Adrenal gland (tissue), 12 donors: ENCODE data around the gene TRIM62. TPM values are rescaled to one million over a fixed set of nuclear protein-coding genes. Genes with fewer than 3 reads are reported as not detected.

ENCODE experiments used
- DNase-seq, 7 donors: peaks; one replicate each; pipeline ENCODE4 v3.0.0-alpha.2; 2019 to 2020
- H3K27ac ChIP-seq, 5 donors: fragments of 200-600 bp; sonication (generic) in 4 of 5; 1 replicate in 3 of 5; 2 replicates in 2 of 5; pipeline versions ENCODE4 v1.5.1 to v1.8.0; 2016 to 2020; ENCODE audit warnings: mild to moderate bottlenecking in 1 of 5
- H3K27me3 ChIP-seq: fragments of 200-600 bp; 2 replicates; pipeline ENCODE4 v1.8.0; 2021
- H3K36me3 ChIP-seq, 2 donors: fragments of 200-600 bp; replicated peaks in 1 of 2; 1 replicate in 1 of 2; 2 replicates in 1 of 2; pipeline versions ENCODE4 v1.5.1 to v1.8.0; 2018 to 2022
- H3K4me1 ChIP-seq, 2 donors: fragments of 200-600 bp; replicated peaks in 1 of 2; 1 replicate in 1 of 2; 2 replicates in 1 of 2; pipeline versions ENCODE4 v1.5.1 to v1.8.0; 2018 to 2021
- H3K4me3 ChIP-seq, 4 donors: fragments of 200-600 bp; sonication (generic) in 3 of 4; one replicate each; pipeline ENCODE4 v1.5.1; 2016 to 2018
- H3K9me3 ChIP-seq, 3 donors: fragments of 200-600 bp; sonication (generic) in 1 of 3; replicated peaks in 1 of 3; 1 replicate in 2 of 3; 2 replicates in 1 of 3; pipeline versions ENCODE4 v1.5.1 to v1.8.0; 2016 to 2021
- POLR2A ChIP-seq, 2 donors: fragments of 450-650 bp; IDR thresholded peaks; one replicate each; pipeline ENCODE4 v1.6.1; 2017; ENCODE audit warnings: antibody characterized with exemption in 2 of 2, mild to moderate bottlenecking in 2 of 2, moderate library complexity in 1 of 2
- WGBS, 4 donors: extraction: QIAGEN DNeasy Blood & Tissue Kit in 2 of 4; methylation state at CpG; one replicate each; pipeline versions ENCODE4 v1.1.5 to v1.1.7; 2013 to 2017; 5-methylcytosine and 5-hydroxymethylcytosine counted together
- intact Hi-C, 2 donors: fragments of 100-400 bp; cut with DNase I; formaldehyde crosslinking; loops; one replicate each; pipeline versions ENCODE4 v1.14.1 to v1.15.0; 2022 to 2023
- polyA plus RNA-seq, 3 donors: library from polyadenylated mRNA; stranded (reverse); fragments of 200-250 nt in 2 of 3; fragments of 350-450 nt in 1 of 3; fragmentation: Illumina TruSeq in 1 of 3; extraction: RNeasy Lipid Tissue Mini Kit (QIAGEN cat#74804) in 1 of 3; gene quantifications; one replicate each; pipeline ENCODE4 v1.2.3, GENCODE V29; 2013 to 2014
- total RNA-seq, 9 donors: library from RNA; depleted of rRNA in 4 of 9; stranded (reverse); fragments of >200 nt in 4 of 9; fragments of 120-200 nt in 1 of 9; fragmentation: NEBNext Ultra II Directional in 1 of 9; extraction: Animal tissue kit (Norgen Biotek cat#: 25700) in 1 of 9; gene quantifications; one replicate each; pipeline versions ENCODE4 v1.1.0 to v1.2.4, GENCODE V29; 2013 to 2023
- TF ChIP-seq, protein P1 (sequence below), 6 experiments: fragments of 450-650 bp in 4 of 6; fragments of 200-600 bp in 2 of 6; sonication (generic) in 1 of 6; IDR thresholded peaks; 1 replicate in 5 of 6; 2 replicates in 1 of 6; pipeline versions ENCODE4 v1.5.1 to v1.8.0; 2016 to 2021; ENCODE audit warnings: antibody characterized with exemption in 6 of 6, mild to moderate bottlenecking in 2 of 6, moderate library complexity in 1 of 6
- donor health status: healthy with polysubstance abuse.
- donor health status: Bipolar disorder and iron deficiency.
- donor health status: DM: yes; HTN: yes; CAD: no.
- donor health status: DM: no; HTN: no; CAD: no.
- donor health status: DM: no; HTN: no; CAD: no.
- donor health status: DM: yes; HTN: yes; CAD: no.

The TRIM62 gene
- total and polyA plus RNA-seq, 12 donors = 3.7 to 19.5 (median 10.0) TPM

DNA sequence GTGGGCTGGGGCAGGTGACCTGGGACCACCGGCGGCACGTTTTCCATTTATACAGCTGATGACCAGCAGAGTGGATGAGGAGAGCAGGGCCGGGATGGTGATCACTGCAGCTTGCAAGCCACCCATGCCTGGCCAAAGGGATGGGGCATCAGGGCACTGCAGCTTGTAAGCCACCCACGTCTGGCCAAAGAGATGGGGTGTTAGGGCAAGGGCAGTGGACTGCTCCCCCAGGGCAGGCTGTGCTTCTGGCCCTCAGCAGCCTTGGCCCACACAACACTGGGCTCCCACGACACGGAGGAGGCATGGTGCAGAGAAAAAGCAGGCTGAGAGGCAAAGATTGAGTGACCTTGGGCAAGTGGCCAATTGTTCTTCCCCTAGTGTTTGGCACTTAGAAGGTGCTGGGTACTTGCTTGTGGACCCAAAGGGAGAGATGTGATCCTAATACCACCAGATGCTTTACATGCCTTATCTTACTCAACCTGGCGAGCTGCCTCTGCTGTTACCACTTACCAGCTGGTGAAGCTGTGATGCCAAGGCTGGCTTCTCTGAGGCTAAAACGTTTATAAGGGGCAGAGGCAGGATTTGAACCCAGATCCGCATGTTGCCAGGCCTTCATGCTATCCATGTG is 48.3 kb downstream of the TRIM62 start:
- 67 to 78% (median 71%) methylated on average over 7 to 10 of the region's 10 CpGs for WGBS, 4 donors
- DNase-seq = peak in 4 of 7 donors; percentile 39 to 55 (median 44)
- Histone ChIP-seq H3K4me3 (no peak overlapping the region), H3K36me3 (no peaks in the 10 kb centered on the region), H3K27ac (no peak overlapping the region), H3K9me3 (no peaks in the 10 kb centered on the region), H3K4me1 (no peaks in the 10 kb centered on the region), H3K27me3 (no peaks in the 10 kb centered on the region)
- intact Hi-C loops = loop anchor here in 1 of 2 donors (10.0 kb wide), 1 partner anchor 141 kb away; no protein-coding TSS in a partner anchor
- TF ChIP-seq POLR2A (IDR thresholded peaks at IDR 0.05) = no peak
- TF ChIP-seq, protein P1, sequence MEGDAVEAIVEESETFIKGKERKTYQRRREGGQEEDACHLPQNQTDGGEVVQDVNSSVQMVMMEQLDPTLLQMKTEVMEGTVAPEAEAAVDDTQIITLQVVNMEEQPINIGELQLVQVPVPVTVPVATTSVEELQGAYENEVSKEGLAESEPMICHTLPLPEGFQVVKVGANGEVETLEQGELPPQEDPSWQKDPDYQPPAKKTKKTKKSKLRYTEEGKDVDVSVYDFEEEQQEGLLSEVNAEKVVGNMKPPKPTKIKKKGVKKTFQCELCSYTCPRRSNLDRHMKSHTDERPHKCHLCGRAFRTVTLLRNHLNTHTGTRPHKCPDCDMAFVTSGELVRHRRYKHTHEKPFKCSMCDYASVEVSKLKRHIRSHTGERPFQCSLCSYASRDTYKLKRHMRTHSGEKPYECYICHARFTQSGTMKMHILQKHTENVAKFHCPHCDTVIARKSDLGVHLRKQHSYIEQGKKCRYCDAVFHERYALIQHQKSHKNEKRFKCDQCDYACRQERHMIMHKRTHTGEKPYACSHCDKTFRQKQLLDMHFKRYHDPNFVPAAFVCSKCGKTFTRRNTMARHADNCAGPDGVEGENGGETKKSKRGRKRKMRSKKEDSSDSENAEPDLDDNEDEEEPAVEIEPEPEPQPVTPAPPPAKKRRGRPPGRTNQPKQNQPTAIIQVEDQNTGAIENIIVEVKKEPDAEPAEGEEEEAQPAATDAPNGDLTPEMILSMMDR (IDR thresholded peaks at IDR 0.05) = no peak

- intact Hi-C loops = loop anchor here in 1 of 2 donors (10.0 kb wide), 1 partner anchor 142 kb away; no protein-coding TSS in a partner anchor
- H3K27me3 ChIP-seq = no peaks in the 10 kb centered on the region
- peaks cover 0 to 10% of the 10 kb centered on the region in 2 donors for H3K4me1 ChIP-seq
- TF ChIP-seq POLR2A (IDR thresholded peaks at IDR 0.05) = no peak
- H3K9me3 ChIP-seq = no peaks in the 10 kb centered on the region
- peak in 1 of 7 donors; percentile 25 for DNase-seq
- 99 to 100% (median 100%) methylated on average over 2 of the region's 2 CpGs for WGBS, 4 donors
- no peaks in the 10 kb centered on the region for H3K36me3 ChIP-seq
- no peak overlapping the region for H3K4me3 ChIP-seq
- no peak overlapping the region for H3K27ac ChIP-seq
Observed at GRCh38 chr1:33132549-33132948, 49.3 kb downstream of the TRIM62 start.

GRCh38 chr1:33131191-33131590 is 50.7 kb downstream of the TRIM62 start:
- TF ChIP-seq, protein P1 (IDR thresholded peaks at IDR 0.05) = no peak
- TF ChIP-seq POLR2A (IDR thresholded peaks at IDR 0.05) = no peak

DNA sequence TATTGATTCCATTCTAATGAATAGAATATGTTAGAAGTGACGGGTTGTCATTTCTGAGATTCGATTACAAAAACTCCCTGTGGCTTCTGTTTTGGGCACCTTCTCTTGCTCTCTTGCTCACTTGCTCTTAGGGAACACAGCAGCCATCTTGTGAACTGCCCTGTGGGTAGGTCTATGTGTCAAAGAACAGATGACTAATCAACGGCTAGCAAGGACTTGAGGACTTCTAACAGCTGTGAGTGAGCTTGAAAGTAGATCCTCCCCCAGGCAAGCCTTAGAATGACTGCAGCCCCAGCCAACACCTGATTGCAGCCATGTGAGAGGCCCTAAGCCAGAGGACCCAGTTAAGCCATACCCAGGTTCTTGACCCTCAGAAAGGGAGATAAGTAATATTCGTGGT is 51.5 kb downstream of the TRIM62 start:
- Histone ChIP-seq H3K27ac (no peak overlapping the region), H3K27me3 (no peaks in the 10 kb centered on the region), H3K4me3 (no peak overlapping the region), H3K9me3 (no peaks in the 10 kb centered on the region), H3K36me3 (no peaks in the 10 kb centered on the region), H3K4me1 (peaks cover 0 to 16% of the 10 kb centered on the region in 2 donors)
- WGBS, 4 donors = 70 to 77% (median 74%) methylated on average over 4 of the region's 4 CpGs
- intact Hi-C loops = loop anchor here in 1 of 2 donors (10.0 kb wide), 1 partner anchor 145 kb away; no protein-coding TSS in a partner anchor
- TF ChIP-seq, protein P1 (IDR thresholded peaks at IDR 0.05) = no peak
- no peak for TF ChIP-seq POLR2A (IDR thresholded peaks at IDR 0.05)
- peak in 3 of 7 donors; percentile 8 to 42 (median 16) for DNase-seq

More at GRCh38 chr1:33131191-33131590, 50.7 kb downstream of the TRIM62 start:
- H3K36me3 ChIP-seq = no peaks in the 10 kb centered on the region
- no peak overlapping the region for H3K27ac ChIP-seq
- no peak overlapping the region for H3K4me3 ChIP-seq
- intact Hi-C loops = loop anchor here in 1 of 2 donors (10.0 kb wide), 1 partner anchor 144 kb away; no protein-coding TSS in a partner anchor
- WGBS, 4 donors = 78 to 91% (median 84%) methylated on average over 2 of the region's 2 CpGs
- peaks cover 0 to 14% of the 10 kb centered on the region in 2 donors for H3K4me1 ChIP-seq
- no peaks in the 10 kb centered on the region for H3K9me3 ChIP-seq
- DNase-seq = peak in 1 of 7 donors; percentile 2
- H3K27me3 ChIP-seq = no peaks in the 10 kb centered on the region
